Fibroblast of upper back skin (primary cell): ENCODE measurements around the gene GGT1.
"Not testable (repeated sequence)": the region's sequence is repeated elsewhere in the genome, so short reads cannot be mapped to it uniquely, and the experiment has no call there.

ENCODE experiments used
- DNase-seq: peaks from one replicate; pipeline ENCODE4 v3.0.0-alpha.2; 2013

Gene GGT1

GRCh38 chr22:24642307-24642706 lies 39.3 kb downstream of the GGT1 start:
- not testable (repeated sequence) for DNase-seq

DNA sequence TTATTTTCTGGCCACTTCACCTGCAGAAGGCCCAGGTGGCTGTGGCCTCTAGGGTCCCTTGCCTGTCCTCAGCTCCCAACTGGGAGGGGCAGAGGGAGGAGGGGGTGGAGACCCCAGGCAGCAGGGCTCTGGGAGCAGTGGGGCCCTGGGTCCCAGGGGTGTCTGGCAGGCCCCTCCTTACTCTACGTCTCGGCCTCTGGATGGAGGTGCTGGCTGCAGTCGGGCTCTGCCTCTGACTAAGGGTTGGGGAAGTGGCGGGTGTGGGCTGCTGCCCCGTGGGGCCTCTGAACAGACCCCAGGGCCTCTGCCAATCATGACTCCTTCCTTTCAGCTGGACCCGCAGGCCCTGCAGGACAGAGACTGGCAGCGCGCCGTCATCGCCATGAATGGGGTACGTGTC lies 41.4 kb downstream of the GGT1 start:
- DNase-seq, result not testable (repeated sequence)

DNA sequence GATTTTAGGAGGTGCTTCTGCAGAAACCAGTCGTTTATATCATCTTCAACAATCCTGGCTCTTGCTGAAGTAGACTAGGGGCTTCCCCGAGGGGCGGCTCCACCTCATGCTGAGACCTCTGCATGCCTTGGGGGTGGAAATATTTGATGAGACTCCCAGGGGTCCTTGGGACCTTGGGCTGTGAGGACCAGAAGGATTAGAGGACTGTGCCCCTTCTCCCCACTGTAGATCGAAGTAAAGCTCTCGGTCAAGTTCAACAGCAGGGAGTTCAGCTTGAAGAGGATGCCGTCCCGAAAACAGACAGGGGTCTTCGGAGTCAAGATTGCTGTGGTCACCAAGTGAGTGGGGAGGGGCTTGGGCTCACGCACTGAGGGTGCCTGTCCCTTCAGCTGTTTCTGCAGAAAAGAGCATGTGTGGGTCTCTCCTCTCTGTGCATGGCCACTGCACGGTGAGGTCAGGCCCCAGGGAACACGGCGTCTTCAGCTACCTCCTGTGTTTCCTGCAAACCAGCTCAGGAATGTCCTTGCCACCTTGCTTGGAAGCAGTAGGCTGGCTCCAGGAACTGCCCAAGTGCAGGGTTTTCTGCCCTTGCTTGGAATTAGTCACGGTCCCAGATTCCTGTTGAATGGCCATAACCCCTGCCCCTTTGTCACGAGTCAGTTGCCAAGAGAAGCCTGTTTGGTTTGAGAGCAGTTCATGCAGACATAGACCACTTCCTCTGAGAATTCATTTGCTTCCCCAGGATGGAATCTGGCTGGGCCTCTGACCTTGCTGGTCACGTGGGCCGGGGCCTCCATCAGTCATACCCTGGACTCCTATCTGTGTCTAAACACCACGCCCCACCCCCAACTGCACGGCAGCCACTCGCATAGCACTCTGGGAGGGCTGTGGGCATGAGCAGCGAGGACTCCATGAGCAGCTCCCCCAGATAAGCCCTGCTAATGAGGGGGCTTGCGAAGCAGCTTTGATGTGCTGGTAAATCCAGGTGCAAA lies 42.7 kb downstream of the GGT1 start:
- DNase-seq, result not testable (repeated sequence)

DNA sequence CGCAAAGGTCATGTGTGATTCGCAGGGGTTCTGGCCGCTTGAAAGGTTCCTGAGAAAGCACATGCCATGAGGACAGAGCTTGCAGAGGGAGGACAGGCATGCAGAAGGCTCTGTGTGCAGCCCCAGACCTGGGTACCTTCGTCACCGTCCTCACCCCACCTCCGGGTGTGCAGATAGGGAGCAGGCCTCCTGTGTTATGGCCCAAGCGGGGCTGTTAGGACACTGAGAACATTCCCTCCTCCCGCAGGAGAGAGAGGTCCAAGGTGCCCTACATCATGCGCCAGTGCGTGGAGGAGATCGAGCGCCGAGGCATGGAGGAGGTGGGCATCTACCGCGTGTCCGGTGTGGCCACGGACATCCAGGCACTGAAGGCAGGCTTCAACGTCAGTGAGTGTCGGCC lies 43.8 kb downstream of the GGT1 start:
- not testable (repeated sequence) for DNase-seq

- DNase-seq, result not testable (repeated sequence)
These were observed 46.4 kb downstream of the GGT1 start for GRCh38 chr22:24649371-24649770.

DNA sequence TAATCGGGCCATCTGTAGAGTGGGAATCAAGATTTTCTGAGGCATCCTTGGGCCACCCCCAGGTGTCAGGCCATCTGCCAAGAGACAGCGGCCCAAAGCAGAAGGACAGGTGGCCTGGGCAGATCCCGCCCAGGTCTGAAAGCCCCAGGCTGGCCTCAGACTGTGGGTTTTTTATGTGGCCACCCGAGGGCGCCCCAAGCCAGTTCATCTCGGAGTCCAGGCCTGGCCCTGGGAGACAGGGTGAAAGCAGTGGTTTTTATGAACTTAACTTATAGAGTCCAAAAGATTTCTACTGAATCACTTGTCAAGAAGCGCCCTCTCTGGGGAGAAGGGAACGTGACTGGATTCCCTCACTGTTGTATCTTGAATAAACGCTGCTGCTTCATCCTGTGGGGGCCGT lies 47.9 kb downstream of the GGT1 start:
- DNase-seq, result not testable (repeated sequence)

GRCh38 chr22:24665395-24665794 lies 62.4 kb downstream of the GGT1 start:
- not testable (repeated sequence) for DNase-seq

DNA sequence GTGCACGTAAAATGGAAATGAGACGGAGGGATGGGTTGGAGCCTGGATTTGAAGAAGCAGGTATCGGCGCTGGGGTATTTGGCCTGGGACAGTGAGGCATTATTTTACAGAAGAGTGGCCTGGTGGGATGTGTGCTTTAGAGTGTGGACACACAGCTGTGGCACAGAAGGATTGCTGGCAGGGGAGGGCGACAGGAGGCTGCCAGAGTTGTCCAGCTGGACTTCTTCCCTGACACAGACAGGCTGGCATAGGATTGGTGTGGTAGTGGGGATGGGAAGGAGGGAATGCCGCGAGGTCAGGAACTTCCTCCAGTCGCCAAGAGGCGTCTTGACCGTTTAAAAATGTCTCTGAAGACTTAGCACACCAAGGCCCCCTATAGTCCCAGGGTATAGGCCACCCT lies 64.9 kb downstream of the GGT1 start:
- not testable (repeated sequence) for DNase-seq

DNA sequence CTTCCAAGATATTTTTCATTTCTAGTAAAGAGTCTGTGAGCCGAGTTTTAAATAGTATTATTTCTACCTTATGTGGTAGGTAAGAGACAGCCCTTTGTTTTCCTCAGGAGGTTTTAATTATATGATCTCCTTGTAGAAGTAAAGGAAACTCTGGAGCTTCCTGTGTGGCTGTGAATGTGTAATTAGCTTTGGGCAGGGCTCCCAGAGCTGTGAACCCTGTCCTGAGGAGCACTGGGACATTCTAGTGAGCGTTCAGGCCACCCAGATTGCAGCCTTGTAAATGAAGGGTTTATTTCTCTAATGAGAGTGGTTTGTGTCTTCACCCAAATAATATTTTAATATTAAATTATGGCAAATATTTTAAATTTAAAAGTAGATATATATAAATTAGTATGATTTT lies 69.5 kb downstream of the GGT1 start:
- DNase-seq, result not testable (repeated sequence)
